Posterior cingulate gyrus (tissue), 11 donors: ENCODE measurements around the gene CD6.
"Not testable (repeated sequence)": the region's sequence is repeated elsewhere in the genome, so short reads cannot be mapped to it uniquely, and the experiment has no call there.

ENCODE experiments used
- DNase-seq, 10 donors: peaks; one replicate each; pipeline versions ENCODE4 v3.0.0 to v3.0.0-alpha.2; 2020 to 2021; ENCODE audit warnings: mixed read lengths in 3 of 10
- intact Hi-C: fragments of 100-400 bp; cut with DNase I; formaldehyde crosslinking; loops from one replicate; pipeline ENCODE4 v1.15.1; 2023

The CD6 gene

GRCh38 chr11:60948250-60948649, 23.2 kb upstream of the CD6 start:
- intact Hi-C loops, result no loop called here
- no peak for DNase-seq

DNA sequence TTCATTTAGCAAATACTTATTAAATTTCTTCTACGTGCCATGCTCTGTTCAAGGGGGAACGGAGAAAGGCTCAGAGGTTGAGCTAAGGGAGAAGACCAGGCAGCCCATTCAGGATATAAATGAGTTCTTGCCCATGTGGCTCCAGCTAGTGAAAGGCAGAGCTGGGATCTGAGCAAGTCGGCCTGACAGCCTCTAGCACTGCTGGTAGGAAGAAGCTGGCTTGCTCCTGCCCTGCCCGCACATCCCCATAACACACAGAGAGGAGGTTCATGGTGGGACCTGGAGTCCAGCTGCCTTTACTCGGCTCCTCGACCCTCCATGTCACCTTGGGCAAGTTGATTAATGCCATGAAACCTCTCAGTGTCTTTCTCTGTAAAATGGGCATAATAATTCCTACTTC, 21.5 kb upstream of the CD6 start:
- no peak for DNase-seq
- intact Hi-C loops, result no loop called here

GRCh38 chr11:60950933-60951605, 20.4 kb upstream of the CD6 start:
- DNase-seq, result peak in 1 of 10 donors; percentile 67
- intact Hi-C loops, result no loop called here

DNA sequence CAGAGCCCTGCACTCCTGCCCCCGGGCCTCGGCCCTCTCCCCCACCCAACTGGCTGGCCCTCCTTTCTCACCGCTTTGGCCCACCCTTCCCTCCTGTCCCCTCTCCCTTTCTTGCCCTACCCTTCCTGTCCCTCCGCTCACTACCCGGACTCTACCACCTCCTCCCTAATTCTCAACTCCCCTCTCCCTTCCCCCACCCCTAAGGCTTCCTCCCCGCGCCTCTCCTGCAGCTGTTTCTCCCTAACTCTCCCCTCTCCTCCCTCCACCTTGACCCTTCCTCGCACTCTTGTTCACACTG, 19.9 kb upstream of the CD6 start:
- intact Hi-C loops, result no loop called here
- no peak for DNase-seq

DNA sequence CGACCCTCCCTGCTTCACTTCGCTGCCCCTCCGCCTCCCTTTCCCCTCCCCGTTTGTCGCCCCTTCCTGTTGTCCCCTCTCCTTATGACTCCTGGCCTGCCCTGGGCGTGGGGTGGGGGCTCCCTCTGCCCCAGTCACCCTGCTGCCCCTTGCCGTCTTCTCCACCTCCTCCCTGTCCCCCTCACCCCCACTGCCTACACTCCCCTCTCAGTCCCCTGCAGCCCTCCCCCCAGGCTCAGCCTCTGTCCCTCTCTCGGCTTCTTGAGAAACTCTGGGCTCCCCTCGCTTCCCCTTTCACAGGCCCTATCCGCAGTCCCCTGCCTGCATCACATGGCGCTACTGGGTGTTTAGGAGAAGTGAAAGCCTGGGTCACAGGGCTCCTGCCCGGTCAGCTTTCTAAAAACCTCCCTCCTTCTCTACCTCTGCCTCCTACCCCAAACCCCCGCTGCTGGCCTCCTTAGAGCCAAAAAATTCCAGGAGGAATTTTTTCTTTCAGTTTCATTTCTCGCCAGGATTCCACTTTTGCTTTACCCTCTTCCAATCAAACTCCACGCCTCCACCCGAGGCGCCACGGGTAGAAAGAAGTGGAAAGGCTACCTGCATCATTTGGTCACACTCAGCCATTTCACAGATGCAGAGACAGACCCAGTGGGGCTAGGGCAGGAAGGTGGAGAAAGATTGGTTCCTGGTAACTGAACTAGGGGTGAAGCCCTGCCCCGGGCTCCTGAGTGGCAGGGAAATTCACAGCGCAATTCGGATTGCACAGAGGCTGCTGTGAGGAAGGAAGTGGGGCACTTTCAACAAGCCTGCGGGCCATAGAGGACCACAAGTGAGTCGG, 19.4 kb upstream of the CD6 start, which contains the start of gene SLC15A3:
Gene SLC15A3 (minus strand): TSS at position 273 of the 838 bp plus-strand sequence. CDS start 625 bp downstream, outside the sequence.
- intact Hi-C loops, result no loop called here
- peak in 6 of 10 donors; percentile 33 to 88 (median 44) for DNase-seq

DNA sequence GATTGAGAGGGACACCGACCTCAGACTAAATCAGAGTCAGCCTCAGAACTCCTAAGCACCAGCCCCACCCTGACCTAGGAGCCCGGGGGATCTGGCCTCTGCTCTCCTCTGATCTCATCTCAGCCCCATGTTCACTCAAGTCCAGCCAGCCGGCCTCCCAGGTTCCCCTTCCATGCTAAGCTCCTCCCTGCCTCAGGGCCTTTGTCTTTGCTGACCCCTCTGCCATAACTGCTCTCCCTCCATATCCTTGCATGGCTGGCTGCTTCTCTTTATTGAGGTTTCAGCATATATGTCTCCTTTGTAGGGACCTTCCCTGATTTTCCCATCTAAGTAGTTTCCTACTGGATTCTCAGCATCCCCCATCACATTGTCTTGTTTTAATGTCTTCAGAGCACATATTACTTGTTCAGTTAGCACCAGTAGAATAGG, 18.7 kb upstream of the CD6 start:
- intact Hi-C loops, result no loop called here
- DNase-seq, result peak in 1 of 10 donors; percentile 63

- intact Hi-C loops, result no loop called here
- no peak for DNase-seq
These were observed 17.7 kb upstream of the CD6 start for GRCh38 chr11:60953781-60954180.

GRCh38 chr11:60954421-60954820, 17.1 kb upstream of the CD6 start:
- intact Hi-C loops, result no loop called here
- peak in 1 of 10 donors; percentile 32 for DNase-seq

GRCh38 chr11:60955571-60955970, 15.9 kb upstream of the CD6 start:
- intact Hi-C loops, result no loop called here
- no peak for DNase-seq

- intact Hi-C loops, result no loop called here
These were observed 14.3 kb upstream of the CD6 start for GRCh38 chr11:60957188-60957587.

DNA sequence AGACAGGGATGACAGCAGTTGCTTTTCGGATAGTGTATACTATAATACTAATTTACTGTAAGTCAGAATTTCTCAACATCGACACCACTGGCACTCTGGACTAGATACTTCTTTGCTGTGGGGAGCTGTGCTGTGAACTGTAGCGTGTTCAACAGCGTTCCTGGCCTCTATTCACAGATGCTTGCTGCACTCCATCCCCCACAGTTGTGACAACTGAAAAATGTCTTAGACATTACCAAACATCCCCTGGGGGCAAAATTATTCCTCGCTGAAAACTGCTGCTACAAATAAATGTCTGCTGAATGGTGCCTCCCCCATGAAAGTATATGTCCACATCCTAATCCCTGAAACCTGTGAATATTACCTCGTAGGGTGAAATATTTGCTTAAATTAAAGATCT, 12.0 kb upstream of the CD6 start:
- intact Hi-C loops, result no loop called here
- no peak for DNase-seq

More at GRCh38 chr11:60957188-60957587, 14.3 kb upstream of the CD6 start:
- no peak for DNase-seq

- intact Hi-C loops, result no loop called here
- DNase-seq, result no peak
These were observed 11.1 kb upstream of the CD6 start for GRCh38 chr11:60960405-60960804.

DNA sequence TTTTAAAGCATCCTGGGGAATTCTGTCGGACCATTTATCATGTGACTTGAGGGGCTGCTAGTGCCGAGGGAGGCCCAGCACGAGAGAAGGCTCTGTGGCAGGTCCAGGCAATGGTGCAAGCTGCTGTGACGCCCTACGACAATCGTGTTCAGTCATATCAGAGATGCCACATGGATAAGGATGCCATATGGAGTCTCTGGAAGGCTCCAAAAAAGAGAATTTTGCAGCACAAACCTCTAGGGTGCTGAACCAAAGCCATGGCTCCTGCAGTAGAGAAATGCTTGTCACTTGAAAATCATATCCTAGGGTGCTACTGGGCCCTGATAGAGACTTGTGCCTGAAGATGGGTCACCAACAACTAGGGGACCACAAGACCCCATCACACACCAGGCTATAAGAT, 6.7 kb upstream of the CD6 start:
- intact Hi-C loops, result no loop called here
- DNase-seq, result peak in 1 of 10 donors; percentile 70

GRCh38 chr11:60966890-60967289, 4.6 kb upstream of the CD6 start:
- no peak for DNase-seq
- intact Hi-C loops, result no loop called here

GRCh38 chr11:60968223-60968622, 3.3 kb upstream of the CD6 start:
- intact Hi-C loops, result no loop called here
- no peak for DNase-seq

DNA sequence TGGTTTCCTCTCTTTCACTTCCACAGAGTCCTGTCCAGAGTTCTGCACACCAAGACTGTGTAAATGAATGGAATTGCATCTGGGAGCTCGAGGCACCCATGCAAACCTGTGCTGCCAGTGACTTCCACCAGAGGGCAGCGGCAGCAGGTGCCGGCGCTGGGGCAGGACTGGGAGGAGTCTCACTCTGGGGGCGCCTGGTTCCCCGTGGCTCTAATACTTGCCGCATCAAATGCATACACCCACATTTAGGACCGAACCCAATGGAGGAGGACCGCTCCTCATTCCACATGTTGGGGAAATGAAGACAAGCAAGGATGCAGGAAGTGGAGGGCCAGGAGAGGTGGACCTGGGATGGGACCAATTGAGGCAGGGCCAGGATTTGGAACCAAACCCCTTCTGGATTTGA, 1.1 kb upstream of the CD6 start:
- DNase-seq, result peak in 7 of 10 donors; percentile 35 to 94 (median 54)
- intact Hi-C loops, result no loop called here

- peak in 1 of 10 donors; percentile 53 for DNase-seq
- intact Hi-C loops, result no loop called here
These were observed 590 bp upstream of the CD6 start for GRCh38 chr11:60970890-60971289.

DNA sequence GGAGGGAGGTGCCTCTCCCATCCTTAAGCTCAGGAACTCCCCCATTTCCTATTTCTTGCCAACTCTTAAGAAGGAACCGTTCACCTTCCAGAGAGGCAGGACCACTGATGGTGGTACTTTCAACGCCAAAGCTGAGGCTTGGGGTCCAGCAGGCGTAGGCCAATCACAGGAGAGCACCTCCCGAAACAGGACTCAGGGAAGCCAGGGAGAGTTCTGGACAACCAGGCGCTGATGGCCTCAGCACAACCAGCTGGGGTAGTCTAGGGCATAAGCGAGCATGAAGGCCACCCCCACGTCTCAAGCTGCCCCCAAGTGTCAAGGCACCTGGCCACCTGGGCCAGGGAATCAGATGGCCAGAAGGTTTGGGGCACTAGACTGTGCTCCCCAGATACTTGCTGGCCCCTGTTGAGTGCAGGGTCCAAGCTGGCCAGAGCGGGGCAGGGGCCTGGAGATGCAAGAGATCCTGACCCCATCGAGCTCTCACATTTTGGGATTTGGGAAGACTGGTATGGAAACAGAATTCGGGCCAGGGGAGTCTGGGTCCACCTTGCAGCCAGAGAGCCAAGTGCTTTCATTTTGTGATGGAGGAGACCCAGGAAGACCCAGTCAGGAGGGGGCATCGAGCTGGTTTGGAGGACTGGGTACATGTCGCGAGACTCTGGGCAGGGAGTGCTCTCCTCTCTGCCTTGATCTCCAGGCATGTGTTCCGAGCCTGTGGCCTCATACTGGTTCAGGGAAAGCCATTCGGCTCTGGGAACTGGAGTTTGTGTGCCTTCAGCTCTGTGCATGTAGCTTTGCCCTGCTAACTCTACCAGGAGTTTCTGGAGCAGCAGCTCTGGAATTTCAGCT, 926 bp downstream of the CD6 start:
- peak in 1 of 10 donors; percentile 67 for DNase-seq
- intact Hi-C loops, result no loop called here

DNA sequence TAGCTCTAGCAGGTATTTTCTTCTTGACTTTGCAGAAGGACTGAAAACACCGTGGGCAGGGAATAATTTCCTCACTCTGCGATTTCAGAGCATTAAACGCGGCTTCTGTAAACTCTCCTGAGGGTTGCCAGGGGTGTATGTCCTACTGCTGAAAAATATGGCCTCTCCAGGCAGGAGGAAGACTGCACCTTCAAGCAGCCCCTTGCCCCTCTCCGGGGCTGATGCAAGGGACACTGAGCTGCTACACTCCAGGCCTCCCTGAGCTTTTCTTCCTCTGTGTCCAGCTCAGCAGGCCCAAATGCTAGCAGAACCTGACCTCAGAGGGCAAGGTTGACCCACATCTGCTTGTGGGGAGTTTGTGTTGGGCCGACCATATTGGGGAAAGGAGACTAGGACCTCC, 2.2 kb downstream of the CD6 start:
- intact Hi-C loops, result no loop called here
- peak in 1 of 10 donors; percentile 60 for DNase-seq

DNA sequence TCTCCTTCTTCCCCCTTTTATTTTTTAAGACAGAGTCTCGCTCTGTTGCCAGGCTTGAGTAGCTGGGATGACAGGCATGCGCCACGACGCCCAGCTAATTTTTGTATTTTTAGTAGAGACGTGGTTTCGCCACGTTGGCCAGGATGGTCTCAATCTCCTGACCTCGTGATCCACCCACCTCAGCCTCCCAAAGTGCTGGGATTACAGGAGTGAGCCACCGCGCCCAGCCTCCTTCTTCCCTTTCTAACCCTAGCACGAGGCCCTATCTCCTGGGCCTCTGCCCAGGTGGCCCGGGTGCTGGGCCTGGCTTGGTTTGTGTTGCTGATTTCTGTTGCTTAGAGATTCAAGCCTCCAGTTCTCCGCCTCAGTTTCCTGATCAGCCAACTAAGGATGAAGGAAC, 2.8 kb downstream of the CD6 start:
- DNase-seq, intact Hi-C loops: not testable (repeated sequence)

DNA sequence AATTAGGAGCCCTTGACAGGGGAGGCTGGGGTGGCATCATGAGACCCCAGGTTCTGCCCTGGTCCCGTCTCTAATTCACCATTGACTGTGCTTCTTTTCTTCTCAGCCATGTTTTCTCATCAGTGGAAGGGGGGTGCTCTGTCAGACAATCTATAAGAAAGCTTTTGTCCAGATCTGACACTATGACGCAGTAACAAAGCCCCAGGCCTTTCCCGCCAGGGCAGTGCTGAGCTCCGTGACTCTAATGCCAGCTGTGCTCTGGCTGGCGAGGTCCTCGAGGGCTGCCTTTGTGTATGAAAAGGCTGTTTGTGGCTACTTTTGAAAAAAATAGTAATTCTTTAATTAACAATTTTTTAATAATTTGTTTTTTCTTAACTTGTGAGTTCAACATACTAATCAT, 3.2 kb downstream of the CD6 start:
- DNase-seq, result peak in 5 of 10 donors; percentile 23 to 93 (median 55)
- intact Hi-C loops, result no loop called here
